ENCODE measurements around the gene ICE1.
"Not testable (repeated sequence)": the region's sequence is repeated elsewhere in the genome, so short reads cannot be mapped to it uniquely, and the experiment has no call there.

ICE1 gene

GRCh38 chr5:5456858-5457257 lies 34.4 kb downstream of the ICE1 start:
- DNase-seq = no peak

- no peak for DNase-seq
Observed at GRCh38 chr5:5460311-5460710, 37.8 kb downstream of the ICE1 start.

DNA sequence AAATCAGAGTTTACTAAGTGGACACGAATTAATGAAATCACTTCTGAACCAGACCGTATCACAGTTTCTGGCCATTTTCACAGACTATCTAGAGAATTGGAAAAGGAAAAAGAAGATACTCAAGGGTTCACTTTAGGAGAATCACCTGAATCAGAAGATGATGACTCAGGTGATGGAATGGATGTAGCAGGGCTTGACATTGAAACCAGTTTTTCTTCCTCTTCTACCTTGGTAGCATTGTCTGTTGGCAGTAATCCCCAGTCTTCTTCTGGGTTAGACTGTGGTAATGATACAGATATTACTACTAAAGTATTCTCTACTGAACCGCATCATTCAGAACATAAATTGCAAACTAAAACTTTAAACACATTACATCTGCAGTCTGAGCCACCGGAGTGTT lies 38.5 kb downstream of the ICE1 start:
- no peak for DNase-seq

- no peak for DNase-seq
Observed at GRCh38 chr5:5464036-5464715, 41.7 kb downstream of the ICE1 start.

DNA sequence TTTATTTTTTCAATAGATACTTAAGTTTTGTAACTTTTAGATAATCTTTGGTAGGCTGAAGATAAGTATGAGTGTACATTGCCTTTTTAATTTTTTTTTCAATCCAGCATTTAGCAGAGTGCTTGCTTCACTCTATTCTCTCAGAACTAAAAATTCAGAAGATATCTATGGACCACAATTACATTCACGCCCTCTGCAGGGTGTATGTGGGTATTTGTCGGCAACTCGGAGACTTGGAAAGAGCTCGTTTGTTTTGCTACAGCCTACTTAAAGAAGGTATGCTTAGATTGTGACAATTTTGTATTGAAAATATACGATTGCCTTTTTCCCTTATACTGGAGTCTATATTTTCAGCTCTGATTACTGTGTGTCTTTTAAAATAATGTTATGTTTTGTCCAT lies 43.8 kb downstream of the ICE1 start:
- DNase-seq = no peak

DNA sequence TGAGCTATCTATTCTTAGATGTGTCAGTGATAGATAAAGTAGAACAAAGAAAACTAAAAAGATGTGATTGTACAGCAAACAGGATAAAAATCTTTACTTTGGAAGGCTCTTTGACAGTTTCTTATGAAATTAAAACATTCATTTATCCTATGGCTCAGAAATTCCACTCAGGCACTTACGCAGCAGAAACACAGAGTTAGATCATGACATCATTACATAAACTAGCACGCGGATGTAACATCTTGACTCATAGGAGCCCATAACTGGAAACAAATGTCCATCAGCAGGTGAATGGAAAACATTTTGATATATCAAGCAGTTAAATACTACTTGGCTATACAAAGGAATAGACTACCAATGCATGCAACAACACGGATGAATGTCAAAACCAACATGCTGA lies 45.3 kb downstream of the ICE1 start:
- DNase-seq = no peak

- DNase-seq = no peak
Observed at GRCh38 chr5:5470933-5471332, 48.5 kb downstream of the ICE1 start.

DNA sequence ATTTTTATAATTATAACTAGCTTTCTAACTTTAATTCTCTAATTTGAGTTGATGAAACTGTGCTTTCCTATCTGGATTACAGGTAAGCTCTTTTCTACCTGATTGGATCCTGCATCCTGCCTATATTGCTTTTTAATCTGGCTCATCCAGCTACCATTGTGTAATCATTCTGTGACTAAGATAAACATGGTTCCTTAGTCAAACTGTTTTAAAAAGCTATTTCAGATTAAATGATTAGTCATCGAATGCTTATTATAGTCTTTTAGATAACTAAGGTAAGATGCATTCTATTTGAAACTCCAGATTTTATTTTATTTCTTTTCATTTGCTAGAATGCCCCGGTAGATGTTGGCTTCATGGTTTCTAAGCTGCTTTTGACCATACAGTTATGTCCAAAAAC lies 50.7 kb downstream of the ICE1 start:
- DNase-seq = no peak

GRCh38 chr5:5474961-5475360 lies 52.5 kb downstream of the ICE1 start:
- no peak for DNase-seq

- no peak for DNase-seq
Observed at GRCh38 chr5:5475975-5476374, 53.5 kb downstream of the ICE1 start.

DNA sequence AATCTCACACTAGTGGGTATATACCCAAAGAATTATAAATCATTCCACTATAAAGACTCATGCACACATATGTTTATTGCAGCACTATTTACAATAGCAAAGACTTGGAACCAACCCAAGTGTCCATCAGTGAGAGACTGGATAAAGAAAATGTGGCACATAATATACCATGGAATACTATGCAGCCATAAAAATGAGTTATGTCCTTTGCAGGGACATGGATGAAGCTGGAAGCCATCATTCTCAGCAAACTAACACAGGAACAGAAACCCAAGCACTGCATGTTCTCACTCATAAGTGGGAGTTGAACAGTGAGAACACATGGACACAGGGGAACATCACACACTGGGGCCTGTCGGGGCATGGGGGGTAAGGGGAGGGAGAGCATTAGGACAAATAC lies 57.1 kb downstream of the ICE1 start:
- not testable (repeated sequence) for DNase-seq

- no peak for DNase-seq
Observed at GRCh38 chr5:5480481-5481111, 58.1 kb downstream of the ICE1 start.

GRCh38 chr5:5481206-5481605 lies 58.7 kb downstream of the ICE1 start:
- DNase-seq = no peak

DNA sequence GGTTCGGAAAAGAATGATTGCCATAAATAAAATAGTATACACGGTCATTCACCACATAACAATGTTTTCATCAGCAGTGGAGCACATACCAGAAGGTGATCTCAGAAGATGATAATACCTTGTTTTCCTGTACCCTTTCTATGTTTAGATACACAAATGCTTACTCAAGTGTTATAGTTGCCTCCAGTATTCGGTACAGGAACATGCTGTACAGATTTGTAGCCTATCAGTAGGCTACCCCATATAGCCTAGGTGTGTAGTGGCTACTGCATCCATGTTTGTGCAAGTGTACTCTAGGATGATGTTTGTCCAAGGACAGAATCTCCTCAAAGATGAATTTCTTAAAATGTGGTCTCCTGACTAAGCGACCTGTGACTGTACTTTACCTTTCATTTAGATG lies 59.2 kb downstream of the ICE1 start:
- DNase-seq = no peak

DNA sequence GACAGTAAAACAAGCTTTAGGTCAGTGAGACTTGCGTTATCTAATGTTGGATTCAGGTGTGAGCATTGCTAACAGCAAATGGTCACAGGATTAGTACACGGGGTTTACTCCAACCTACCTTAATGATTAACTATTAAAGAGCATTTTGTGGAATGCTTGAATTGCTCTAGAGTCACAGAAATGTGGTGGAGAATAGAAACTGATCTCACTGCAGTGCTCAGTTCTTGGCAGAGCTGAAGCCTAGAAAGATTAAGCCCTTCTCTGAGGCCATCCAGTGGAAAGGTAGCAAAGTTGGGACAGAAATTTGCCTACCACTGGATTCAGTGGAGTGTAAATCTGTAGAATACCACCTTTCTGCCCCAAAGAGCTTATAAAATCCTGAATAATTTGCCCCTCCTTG lies 60.9 kb downstream of the ICE1 start:
- no peak for DNase-seq

DNA sequence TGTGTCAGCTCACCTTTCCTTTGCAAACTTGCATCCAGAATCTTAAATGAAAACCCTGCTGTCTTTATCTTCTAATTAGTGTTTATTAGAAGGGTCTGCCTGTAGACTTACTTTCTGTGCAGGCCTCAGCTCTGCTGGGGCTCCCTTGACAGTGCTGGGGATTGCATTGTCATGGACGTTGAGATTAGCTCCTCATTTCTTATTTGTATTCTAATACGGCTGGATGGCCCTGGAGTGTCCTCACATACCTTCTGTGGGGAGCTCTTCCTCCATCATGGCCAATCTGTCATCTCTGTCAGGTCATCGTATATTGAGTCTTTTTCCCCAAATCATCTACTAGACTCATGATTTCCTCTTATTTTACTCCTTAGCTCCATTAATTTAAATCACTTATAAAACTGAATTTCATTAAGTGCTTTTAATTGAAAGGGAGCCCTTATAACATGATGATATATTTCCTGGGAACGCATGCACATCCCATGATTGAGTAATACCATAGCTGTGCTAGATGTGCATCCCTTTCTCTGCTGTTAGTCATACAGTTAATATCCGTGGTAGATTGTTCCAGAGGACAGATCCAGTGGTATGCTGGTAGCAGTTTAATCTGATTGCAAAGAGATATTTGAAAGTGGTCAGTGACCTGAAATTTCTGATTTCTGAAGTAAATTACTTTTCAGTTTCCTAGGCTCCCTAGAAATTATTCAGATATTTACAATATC lies 61.6 kb downstream of the ICE1 start:
- DNase-seq = no peak

DNA sequence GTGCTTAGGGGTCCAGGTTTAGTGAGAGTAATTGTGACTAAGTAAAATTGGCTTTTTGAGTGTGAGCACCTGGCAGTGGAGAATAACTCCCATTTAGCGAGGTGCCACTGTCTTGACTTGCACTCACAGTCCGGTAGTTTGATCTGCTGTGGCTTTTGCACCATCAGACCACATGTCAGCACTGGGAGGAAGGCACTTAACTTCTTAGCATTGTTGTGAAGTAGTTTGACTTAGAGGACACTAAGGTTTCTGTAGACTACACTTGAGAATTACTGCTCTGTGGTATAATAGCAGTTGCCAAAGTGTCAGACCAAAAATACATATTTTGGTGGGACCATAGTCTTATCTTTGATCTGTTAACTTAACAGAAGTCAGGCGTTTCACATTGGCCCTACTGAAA lies 63.6 kb downstream of the ICE1 start:
- DNase-seq = no peak

DNA sequence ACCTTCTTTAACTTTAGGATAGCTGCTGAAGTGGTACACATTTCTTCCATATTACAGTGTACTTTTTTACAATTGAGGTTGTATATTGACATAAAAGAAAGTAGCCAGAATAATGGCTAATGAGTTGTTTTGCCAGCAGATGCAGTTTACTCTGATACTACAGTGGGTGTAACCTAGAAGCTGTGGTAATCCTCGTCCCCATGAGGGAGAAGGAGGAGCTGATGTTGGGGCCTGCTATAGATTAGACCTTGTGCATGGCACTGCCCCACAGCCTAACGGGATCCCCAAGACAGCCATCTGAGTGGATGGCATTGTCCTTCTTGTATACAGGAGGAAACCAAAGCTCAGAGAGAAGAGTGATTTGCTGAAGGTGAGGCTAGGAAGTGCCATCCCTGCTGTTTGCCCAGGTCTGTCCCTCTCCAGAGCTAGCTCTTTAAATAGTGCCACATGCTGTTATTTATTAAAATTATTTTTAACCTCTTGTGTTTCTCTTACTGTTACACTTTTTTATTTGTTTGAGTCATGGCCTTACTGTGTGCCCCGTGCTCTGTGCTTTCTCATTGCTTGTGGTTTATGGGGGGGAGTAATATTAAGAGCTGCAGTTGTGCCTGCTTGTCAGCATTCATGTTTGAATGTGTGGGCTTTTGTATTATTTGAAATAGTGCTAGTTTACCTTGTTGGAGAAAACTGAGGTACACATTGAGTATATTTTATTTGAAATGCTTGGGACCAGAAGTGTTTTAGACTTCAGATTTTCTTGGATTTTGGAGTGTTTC lies 65.3 kb downstream of the ICE1 start:
- DNase-seq = no peak

GRCh38 chr5:5490774-5491347 lies 68.4 kb downstream of the ICE1 start:
- DNase-seq = no peak

DNA sequence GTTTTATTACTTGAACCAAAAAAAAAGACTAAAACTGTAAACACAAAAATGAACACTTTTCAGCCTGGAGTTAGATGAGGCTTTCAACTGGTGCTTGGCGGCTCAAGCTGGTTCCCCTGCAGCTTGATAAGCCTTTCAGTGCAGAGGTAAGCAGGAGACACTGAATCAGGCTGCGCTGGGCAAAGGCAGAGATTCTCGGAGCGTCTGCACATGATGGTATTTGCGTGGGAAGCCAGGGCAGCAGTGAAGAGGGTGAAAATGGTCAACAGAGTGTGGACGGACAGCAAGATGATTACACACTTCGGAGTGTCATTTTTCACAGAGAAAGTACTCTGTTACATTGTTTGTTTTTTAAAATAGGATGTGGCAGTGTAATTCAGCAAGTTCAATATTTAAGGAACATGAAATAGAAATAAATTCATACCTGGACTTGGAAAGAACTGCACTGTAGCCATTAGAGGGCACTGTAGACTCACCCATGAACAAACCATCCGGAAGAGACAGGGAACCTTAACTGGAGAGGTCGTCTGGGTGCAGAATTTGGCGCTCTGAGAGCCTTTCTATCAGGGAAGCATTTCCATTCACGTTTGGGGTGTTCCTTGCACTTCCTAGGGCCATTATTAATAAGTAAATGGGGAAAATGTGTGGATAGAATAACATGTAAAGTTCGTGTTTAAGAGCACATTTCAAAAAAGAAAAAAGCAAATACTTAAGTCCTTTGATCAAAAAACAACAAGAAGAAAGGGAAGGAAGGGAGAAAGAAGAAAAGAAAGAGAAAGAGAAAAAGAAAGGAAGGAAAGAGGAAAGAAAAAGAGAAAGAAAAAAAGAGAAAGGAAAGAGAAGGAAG lies 69.8 kb downstream of the ICE1 start:
- DNase-seq = peak; percentile 84

DNA sequence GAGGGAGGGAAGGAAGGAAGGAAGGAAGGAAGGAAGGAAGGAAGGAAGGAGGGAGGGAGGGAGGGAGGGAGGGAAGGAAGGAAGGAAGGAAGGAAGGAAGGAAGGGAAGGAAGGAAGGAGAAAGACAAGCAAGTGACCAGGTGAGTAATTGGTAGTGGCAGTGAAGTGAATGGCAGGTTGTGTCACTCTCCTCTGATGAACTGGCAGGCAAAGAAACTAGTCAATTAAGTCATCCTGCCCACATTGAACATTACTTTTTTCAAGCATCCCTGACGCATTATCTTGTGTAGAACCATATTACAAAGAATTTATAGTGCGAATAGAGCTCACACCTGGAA lies 70.4 kb downstream of the ICE1 start:
- not testable (repeated sequence) for DNase-seq
